ENCODE results near the gene TRIO.
"Not testable (repeated sequence)": the region's sequence is repeated elsewhere in the genome, so short reads cannot be mapped to it uniquely, and the experiment has no call there.

The TRIO gene

DNA sequence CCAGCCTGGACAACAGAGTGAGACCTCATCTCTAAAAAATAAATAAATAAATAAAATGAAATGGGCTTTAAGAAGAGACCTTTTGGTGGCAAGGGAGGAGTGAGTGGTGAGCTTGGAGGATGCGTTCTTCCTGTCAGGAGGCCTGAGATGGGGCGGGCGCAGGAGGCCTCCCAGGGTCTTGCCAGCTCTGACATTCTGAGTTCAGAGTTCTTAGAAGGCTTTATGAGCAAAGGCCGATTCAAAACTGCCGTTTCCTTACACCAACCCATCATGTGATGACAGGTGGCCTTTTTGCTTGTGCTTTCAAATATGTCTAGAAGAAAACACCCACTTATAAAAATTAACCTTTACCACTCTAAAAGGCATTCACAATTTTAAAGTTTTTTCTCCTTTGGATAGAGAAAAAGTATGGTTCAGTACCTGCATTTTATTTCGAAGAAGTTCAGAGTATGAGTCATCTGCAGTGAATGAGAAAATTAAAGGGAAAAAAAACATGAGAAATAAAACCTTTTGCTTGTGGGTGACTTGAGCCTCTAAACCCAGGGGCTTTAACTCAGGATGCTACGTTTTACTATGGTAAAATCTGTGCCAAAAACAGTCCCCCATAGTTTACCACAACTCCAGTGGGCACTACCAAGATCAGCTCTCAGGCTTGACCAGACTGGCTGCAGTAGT, 281.0 kb downstream of the TRIO start:
- DNase-seq (ENCODE audit: low read depth in 1 of 2, low spot score in 1 of 2): no peak

DNA sequence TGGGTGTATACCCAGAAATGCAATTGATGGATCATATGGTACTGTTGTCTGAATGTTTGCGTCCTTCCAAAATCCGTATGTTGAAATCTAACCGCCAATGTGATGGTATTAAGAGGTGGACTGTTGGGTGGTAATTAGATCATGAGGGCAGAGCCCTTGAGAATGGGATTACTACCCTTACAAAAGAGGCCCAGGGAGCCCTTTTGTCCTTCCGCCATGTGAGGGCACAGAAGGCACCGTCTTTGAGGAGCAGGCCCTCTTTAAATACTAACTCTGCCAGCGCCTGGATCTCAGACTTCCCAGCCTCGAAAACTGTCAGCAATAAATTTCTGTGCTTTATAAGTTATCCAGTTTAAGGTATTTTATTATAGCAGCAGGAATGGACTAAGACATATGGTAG, 282.4 kb downstream of the TRIO start:
- DNase-seq (ENCODE audit: low read depth in 1 of 2, low spot score in 1 of 2): no peak

DNA sequence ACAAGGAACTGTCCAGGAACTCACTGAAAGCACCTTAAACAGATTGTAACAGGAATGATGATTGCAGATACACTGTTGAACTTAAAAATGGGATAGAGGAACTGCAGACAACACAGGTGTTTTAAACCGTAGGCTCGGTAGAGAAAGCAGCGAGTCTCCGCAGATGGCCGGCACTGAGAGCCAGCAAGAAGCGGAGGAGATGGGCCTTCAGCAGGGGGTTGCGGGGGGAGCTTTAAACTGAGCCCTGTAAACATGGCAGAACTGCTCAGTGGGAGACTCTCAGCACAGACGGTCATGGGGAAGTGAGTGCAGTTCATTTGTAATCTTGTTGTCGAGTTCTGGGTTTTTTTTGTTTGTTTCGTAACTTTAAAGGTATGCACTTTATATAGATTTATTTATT, 283.4 kb downstream of the TRIO start:
- no peak for DNase-seq (ENCODE audit: low read depth in 1 of 2, low spot score in 1 of 2)

DNA sequence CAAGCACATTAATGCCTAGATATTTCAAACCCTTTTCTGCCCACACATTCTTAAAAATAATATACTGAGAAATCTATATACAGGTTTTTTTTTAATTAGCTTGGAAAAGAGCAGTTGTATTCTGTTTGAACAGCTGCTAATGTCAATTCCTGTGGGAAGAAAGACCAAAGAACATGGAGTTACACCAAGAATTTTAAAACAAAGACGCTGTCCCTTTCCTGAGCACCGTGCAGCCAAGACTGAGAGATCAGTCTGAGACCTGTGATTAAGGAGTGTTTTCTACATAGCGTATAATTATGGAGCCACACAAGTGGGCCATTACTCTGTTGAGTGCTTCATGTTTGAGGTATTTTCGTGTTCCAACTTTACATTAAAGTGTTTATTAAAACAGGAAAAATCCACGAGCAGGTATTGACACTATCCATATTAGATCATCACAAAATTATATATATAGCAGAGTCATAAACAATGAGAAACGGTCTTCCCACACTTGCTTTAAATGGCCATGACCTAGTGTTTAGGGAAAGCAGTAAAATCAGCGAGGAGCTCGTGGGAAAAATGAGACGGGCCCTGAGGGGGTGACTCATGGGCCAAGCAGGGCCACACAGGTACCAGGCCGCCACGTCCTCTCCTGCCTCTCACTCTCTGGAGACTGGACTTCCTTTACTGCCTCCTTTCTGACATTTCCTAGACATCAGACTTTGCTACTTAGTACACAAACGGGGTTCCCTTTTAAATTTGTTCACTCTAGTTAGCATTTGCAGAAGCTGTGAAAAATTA, 285.4 kb downstream of the TRIO start:
- no peak for DNase-seq (ENCODE audit: low read depth in 1 of 2, low spot score in 1 of 2)

DNA sequence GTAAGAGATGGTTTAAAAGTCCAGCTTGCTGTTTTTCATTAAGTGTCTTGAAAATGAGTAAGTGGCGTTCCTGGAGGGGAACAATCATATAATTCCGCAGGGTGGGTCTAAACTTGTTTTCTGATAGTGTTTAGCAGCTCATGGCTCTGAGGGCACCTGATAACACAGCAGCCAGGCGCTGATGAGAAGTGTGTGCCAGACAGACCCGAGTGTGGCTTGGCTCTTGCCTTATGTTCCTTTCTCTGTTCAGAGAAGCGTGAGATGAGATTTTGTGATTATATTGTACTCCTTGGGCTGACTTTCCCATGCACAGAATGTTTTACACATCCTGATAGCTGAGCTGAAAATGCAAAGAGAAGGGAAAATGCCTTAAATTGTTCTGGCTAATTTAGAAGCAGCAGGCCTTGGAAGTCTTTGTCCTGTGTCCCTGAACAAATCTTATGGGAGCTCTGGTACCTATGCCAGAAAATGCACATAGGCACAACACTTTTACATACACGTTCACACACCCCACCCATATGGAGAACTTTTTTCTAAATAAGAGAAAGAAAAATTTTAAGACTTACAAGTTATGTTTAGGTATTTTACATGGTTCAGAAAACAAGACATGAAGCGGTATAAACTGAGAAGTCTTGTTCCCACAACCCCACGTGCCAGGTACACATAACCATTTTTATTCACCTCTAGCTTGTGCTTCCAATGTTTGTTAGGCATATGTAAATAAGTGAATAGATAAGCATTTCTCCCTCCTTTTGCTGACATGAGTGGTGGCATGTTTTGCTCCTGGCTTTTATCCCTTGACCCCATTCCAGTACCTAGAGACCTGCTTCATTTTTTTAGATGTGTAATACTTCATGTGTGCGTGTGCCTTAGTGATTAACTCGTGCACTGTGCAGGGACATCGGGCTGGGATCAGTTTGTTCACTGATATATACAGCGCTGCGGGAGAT, 286.2 kb downstream of the TRIO start:
- no peak for DNase-seq (ENCODE audit: low read depth in 1 of 2, low spot score in 1 of 2)

DNA sequence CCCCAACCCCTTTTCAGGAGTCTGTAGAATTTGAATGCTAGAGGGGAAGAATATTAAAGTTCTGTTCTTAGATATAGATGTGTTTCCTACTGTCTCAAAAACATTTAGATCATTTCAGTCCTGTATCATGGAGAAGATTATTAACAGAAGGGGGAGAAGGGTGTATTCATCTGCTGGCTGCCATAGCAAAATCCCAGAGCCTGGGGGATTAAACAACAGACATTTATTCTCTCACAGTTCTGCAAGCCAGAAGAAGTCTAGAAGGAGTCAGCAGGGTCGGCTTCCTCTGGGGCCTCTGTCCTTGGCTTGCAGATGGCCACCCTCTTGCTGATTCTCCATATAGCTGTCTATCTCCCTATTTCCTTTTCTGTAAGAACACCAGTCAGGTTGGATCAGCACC, 288.4 kb downstream of the TRIO start:
- DNase-seq (ENCODE audit: low read depth in 1 of 2, low spot score in 1 of 2): no peak

DNA sequence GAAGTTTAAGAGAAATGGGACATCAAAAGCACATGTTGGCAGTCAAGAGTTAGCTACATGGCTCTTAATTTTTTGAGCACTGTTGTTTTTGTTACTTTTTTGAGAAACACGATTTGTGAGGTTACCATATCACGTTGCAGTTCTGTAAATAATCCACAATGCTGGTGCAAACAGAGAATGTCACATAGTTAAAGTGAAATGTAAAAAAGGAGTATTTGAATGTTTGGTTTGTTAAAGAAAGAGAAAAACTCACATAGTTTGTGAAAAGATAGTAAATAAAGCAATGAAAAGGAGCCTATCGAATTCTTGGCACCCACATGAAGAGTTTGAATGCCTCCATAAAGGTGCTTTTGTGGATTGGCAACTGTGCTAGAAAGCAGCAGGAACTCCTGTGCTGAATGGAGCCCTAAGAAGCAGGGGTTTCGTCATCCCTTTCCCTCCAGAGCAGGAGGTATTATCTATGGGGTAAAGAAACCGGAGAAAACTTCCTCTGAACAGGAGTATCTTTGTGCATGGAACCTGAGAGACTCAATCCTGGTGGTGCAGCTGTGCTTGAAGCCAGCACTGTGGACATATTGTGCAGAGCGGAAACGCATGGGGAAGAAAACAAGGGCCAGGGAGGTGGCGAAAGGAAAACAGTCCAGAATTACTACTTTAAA, 289.9 kb downstream of the TRIO start:
- DNase-seq (ENCODE audit: low read depth in 1 of 2, low spot score in 1 of 2): no peak

DNA sequence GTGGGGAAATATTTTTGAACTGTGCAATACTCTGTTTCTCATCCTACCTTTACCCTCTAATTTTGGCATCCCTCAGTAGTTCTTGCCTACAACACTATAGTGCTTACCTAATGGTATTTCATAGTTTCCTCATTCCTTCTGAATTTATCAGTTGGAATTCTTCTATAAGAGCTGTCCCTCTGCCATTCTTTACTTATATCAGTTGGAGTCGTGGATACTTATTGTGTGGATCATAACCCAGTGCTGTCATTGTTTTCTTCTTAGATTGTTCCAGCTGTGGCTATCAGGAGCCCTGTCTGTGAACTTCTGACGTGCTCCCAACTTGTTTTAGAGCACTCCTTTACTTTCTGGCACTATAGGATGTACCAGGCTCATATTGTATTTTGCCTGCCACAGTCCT, 292.3 kb downstream of the TRIO start:
- no peak for DNase-seq (ENCODE audit: low read depth in 1 of 2, low spot score in 1 of 2)

DNA sequence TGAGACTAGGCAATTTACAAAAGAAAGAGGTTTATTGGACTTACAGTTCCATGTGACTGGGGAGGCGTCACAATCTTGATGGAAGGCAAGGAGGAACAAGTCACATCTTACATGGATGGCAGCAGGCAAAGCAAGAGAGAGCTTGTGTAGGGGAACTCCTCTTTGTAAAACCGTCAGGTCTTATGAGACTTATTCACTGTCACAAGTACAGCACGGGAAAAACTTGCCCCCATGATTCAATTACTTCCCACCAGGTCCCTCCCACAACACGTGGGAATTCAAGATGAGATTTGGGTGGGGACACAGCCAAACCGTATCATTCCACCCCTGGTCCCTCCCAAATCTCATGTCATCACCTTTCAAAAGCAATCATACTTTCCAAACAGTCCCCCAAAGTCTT, 293.0 kb downstream of the TRIO start:
- not testable (repeated sequence) for DNase-seq (ENCODE audit: low read depth in 1 of 2, low spot score in 1 of 2)

DNA sequence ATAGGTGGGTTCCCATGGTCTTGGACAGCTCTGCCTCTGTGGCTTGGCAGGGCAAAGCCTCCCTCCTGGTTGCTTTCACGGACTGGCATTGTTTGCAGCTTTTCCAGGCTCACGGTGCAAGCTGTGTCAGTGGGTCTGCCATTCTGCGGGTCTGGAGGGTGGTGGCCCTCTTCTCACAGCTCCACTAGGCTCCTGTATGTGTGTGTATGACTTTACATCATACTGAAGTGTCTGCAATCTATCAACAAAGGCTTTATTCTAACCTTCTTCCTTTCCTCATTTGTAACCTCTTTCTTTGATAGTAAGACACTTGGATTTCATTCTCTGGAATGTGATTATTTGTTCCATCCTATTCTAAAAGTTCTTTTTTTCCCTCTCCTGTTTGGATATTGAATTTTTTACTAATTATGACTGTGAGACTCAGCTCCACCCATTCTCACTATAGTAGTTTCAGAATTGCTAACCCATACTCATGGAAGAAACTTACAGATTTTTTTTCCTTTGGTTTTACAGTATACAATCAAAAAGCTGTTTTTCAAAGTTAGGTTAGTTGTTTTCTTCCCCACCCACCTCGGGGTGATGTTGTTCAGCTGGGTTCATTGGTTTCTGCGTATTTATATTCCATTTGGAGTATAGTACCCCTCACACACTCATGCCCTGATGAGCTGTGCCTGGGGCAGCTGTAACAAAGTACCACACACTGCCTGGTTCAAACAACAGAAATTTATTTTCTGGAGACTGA, 293.8 kb downstream of the TRIO start:
- no peak for DNase-seq (ENCODE audit: low read depth in 1 of 2, low spot score in 1 of 2)

DNA sequence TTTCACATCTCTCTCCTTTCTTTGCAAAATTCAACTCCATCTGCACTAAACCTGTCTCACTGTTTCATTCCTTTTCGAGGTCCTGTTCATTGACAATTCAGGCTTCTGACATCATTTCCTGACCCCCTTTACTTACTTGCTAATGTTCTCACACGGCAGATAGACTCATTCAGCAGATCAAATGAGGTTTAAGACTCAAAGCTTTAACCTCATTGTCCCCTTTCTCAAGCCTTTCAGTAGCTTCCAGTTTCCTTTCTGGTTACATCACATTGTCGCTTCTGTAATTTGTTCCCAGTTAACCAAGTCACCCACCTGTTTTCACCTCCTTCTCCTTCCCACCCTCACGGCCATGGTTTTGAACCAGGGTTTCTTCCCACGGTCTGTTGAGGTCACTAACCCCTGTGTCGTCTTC, 295.1 kb downstream of the TRIO start:
- no peak for DNase-seq (ENCODE audit: low read depth in 1 of 2, low spot score in 1 of 2)

DNA sequence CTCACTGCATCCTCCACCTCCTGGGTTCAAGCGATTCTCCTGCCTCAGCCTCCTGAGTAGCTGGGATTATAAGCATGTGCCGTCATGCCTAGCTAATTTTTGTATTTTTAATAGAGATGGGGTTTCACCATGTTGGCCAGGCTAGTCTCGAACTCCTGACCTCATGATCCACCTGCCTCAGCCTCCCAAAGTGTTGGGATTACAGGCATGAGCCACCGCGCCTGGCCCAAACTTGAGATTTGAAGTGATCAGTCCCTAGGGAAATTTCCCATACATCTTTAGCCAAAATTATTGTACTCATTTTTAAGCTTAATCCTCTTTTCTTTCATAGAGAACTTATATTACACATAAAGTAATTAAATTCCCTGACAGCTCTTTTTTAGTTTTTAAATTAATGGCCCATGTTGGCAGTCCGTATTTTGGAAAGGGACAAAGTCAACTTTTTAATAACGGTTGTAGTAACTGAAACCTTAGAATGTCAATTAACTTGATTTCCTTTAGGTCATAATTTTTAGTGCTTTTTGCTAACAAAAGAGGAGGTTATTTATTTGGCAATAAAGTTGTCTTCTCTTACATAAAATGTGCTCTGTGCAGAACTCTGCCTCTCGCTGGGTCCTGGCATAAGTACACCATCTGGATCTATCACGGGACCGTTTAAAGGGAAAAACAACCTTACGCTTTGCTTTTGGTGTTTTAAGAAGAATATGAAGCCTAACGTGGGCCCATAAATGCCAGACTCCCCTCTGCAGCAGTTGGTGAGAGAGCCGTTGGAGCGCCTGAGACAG, 296.1 kb downstream of the TRIO start:
- no peak for DNase-seq (ENCODE audit: low read depth in 1 of 2, low spot score in 1 of 2)

DNA sequence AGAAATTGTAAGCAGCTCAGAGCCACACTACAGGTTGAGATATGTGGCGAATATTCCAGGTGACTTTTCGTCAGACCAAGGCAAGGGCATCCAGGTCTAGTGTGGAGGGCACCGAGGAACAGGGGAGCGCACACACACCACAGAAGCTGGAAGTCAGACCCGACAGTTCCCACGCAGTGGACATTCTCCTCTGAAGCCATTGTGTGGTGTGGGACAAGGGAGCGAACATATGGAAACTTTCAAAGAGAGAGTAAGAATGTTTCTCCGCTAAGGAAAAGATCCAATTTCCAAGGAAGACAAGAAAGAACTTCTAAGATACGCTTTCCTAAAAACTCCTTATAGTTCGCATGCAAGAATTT, 297.1 kb downstream of the TRIO start:
- no peak for DNase-seq (ENCODE audit: low read depth in 1 of 2, low spot score in 1 of 2)

DNA sequence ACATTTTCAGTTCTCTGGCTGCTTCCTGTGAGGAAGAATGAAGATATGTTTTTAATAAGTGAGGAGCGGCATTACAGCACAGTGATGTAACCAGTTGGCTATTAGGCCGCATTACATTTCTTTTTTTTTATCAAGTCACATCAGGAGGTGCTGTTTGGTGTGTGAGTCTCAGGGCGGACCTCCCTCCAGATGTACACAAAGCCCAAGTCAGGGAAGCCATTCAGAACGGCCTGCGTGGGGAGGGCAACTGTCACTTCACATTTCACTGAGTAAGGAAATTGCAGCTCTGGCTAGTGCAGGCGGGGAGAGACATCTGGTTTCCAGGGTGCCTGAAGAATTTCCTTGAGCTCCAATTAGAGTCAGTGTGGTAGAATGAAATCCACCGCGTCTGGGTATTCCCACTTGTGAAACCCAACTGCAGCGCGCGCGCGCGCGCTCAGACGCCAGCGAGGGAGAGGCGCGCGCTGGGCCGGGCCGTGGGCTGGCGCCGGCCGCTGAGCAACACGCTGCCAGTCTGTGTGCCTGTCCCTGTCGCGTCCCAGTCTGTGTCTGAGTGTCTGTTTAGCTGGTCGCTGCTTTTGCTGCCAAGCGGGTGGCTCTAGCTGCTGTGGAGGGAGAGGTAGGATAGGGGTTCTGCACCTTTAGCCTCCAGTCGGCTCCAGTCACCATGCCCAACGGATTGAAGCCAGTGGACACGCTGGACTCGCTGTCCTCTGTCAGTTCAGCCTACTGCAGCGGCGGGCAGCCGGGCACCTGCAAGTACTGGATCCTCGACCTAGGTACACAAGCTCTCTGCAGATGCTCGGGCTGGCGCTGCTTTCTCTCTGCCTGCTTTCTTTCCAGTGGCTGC, 297.7 kb downstream of the TRIO start:
- no peak for DNase-seq (ENCODE audit: low read depth in 1 of 2, low spot score in 1 of 2)

DNA sequence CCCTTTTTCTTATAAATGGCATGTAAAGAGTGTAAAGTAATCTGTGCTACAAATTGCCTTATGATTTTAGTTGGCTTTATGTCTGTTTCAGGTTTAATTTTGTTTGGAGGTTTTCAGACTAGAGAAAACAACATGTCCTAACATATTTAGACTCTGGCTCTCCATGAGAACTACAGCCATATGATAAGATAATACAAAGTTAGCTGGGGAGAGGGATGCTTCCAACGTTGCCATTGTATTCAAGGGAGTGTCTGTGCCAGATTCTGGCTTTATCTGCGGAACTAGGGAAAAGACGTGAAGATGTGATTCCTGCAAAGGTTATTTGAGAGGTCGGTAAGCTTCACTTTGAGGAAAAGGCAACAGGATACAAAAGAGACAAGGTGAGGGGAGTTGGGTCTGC, 298.5 kb downstream of the TRIO start:
- no peak for DNase-seq (ENCODE audit: low read depth in 1 of 2, low spot score in 1 of 2)

DNA sequence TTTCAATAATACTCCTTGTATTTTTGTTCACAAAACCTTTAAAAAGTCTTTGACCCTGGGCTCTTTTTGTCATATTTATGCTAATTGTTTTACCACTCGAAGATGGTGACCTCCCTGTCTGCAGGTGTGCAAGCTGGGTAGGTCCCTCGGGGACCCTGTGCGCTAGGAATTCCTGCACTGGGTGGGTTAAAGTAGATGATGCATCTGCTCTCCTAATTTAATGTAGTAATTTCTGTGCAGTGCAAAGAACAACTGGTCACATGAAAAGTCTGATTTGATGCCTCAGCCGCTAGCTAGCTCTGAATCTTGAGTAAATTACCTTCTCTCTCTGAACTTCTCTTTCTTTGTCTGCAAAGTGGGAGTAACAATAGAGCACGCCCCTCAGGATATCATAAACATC, 299.4 kb downstream of the TRIO start:
- no peak for DNase-seq (ENCODE audit: low read depth in 1 of 2, low spot score in 1 of 2)

DNA sequence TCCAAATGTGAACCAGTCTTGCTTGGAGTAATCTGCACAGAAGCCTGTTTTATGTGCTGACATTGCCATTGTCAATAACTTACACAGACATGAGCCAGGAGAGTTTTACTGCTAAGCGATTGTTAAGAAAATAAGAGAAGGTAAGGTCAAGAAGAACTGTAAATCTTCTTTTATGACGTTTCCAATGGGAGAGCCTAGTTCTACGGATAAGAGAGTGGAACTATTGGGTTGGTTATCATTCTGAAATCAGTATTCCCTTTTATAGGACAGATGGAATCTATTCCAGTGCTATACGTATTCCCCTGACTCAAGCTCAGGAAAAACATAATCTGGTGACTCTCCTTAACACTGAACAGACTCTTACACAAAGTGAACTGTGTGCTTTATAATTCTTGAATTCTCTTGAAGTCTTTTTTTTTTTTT, 300.5 kb downstream of the TRIO start:
- DNase-seq (ENCODE audit: low read depth in 1 of 2, low spot score in 1 of 2): no peak

DNA sequence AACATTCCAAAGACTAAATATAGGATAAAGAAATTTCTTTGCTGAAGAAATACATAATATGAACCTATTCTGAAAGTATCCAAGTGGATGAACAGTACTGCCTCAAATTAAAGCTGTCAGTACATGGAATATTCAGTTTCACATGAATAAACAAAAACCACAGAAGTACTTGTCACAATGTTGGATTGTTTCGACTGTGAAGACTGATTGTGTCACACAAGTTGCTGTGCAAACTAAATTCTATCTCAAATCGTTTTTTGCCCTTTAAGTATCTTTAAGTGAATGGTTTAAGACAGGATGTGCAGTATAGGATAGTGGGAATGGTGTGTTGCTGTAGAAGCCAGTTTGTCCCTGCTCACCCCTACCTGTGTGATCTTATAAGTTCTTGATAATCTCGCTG, 301.0 kb downstream of the TRIO start:
- no peak for DNase-seq (ENCODE audit: low read depth in 1 of 2, low spot score in 1 of 2)

DNA sequence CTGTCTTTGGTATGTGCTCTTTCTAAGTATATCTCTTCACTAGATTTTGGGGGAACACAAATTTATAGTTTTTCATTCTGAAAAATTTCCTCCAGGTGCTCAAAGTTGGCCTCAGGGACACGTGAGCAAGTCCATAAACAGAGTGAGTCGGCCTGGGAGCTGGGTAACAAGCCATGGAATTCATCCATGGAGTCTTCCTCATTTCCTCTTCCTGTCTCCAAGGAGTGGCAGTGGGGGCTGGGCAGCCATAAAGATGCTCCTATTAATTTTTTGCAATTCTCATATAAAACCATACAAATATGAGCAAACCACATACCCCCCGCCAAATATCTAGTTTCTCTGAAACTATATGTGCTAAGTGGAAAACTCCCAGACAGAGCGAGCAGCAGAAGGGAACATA, 301.9 kb downstream of the TRIO start:
- no peak for DNase-seq (ENCODE audit: low read depth in 1 of 2, low spot score in 1 of 2)
